22Rv1 (cell line): ENCODE results near the gene CLK4.

Source experiments
- ZFX ChIP-seq: fragments of 450-650 bp; IDR thresholded peaks from 2 replicates; pipeline ENCODE4 v1.6.1; 2017; ENCODE audit warnings: antibody characterized with exemption, borderline replicate concordance
- TF ChIP-seq, protein P1 (sequence below): fragments of 450-650 bp; IDR thresholded peaks from 2 replicates; pipeline ENCODE4 v1.5.1; 2017; ENCODE audit warnings: mild to moderate bottlenecking

DNA sequence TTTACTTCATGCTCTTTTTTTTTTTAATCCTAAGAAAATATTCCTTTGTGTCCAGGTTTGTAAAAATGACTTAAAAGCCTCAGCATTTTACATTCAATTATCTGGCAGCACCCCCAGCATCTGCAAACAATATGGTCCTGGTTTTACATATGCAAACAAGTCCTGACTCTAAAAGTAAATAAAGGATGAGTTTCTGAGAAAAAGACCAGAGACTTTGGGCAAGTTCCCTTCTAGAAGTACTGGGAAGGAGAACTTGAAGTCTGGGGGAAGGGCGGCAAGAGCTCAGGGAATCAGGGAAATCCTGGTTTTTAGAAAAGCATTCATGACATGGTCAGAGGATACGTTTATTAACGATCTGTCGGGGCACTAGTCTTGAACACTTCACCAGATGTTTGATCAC lies 62.5 kb downstream of the CLK4 start:
- TF ChIP-seq, protein P1, sequence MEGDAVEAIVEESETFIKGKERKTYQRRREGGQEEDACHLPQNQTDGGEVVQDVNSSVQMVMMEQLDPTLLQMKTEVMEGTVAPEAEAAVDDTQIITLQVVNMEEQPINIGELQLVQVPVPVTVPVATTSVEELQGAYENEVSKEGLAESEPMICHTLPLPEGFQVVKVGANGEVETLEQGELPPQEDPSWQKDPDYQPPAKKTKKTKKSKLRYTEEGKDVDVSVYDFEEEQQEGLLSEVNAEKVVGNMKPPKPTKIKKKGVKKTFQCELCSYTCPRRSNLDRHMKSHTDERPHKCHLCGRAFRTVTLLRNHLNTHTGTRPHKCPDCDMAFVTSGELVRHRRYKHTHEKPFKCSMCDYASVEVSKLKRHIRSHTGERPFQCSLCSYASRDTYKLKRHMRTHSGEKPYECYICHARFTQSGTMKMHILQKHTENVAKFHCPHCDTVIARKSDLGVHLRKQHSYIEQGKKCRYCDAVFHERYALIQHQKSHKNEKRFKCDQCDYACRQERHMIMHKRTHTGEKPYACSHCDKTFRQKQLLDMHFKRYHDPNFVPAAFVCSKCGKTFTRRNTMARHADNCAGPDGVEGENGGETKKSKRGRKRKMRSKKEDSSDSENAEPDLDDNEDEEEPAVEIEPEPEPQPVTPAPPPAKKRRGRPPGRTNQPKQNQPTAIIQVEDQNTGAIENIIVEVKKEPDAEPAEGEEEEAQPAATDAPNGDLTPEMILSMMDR: no peak
- no peak for TF ChIP-seq ZFX
